Sigmoid colon (tissue), 7 donors: ENCODE data around the gene SPEM2. TPM values are rescaled to one million over a fixed set of nuclear protein-coding genes. Genes with fewer than 3 reads are reported as not detected.

Source experiments
- DNase-seq: peaks from one replicate; pipeline ENCODE4 v3.0.0-alpha.2; 2019
- H3K27ac ChIP-seq, 4 donors: fragments of 200-600 bp; sonication (generic); one replicate each; pipeline ENCODE4 v1.5.1; 2016 to 2019; ENCODE audit warnings: mild to moderate bottlenecking in 1 of 4
- H3K27me3 ChIP-seq, 3 donors: fragments of 200-600 bp; sonication (generic); one replicate each; pipeline ENCODE4 v1.5.1; 2019; ENCODE audit warnings: mild to moderate bottlenecking in 1 of 3
- H3K36me3 ChIP-seq, 4 donors: fragments of 200-600 bp; sonication (generic); one replicate each; pipeline ENCODE4 v1.5.1; 2016 to 2019
- H3K4me1 ChIP-seq, 4 donors: fragments of 200-600 bp; sonication (generic); one replicate each; pipeline ENCODE4 v1.5.1; 2017 to 2019
- H3K4me3 ChIP-seq, 4 donors: fragments of 200-600 bp; sonication (generic); one replicate each; pipeline ENCODE4 v1.5.1; 2017 to 2019; ENCODE audit warnings: mild to moderate bottlenecking in 2 of 4, moderate library complexity in 1 of 4
- H3K9me3 ChIP-seq, 4 donors: fragments of 200-600 bp in 3 of 4; sonication (generic) in 3 of 4; one replicate each; pipeline versions ENCODE4 v1.5.1 to v1.6.1; 2013 to 2019
- CTCF ChIP-seq, 4 experiments: fragments of 450-650 bp in 3 of 4; fragments of 200-600 bp in 1 of 4; IDR thresholded peaks; one replicate each; pipeline ENCODE4 v1.5.1; 2016 to 2019; ENCODE audit warnings: antibody characterized with exemption in 4 of 4, mild to moderate bottlenecking in 3 of 4, moderate library complexity in 2 of 4
- EP300 ChIP-seq, 4 donors: sonication (generic); formaldehyde crosslinking; IDR thresholded peaks; one replicate each; pipeline ENCODE4 v1.6.1; 2017; ENCODE audit warnings: antibody characterized with exemption in 4 of 4
- POLR2A ChIP-seq, 2 donors: fragments of 450-650 bp; IDR thresholded peaks; one replicate each; pipeline ENCODE4 v1.6.1; 2016; ENCODE audit warnings: antibody characterized with exemption in 2 of 2, mild to moderate bottlenecking in 2 of 2, moderate library complexity in 2 of 2
- POLR2AphosphoS5 ChIP-seq, 4 donors: sonication (generic); formaldehyde crosslinking; IDR thresholded peaks; one replicate each; pipeline ENCODE4 v1.6.1; 2017; ENCODE audit warnings: antibody characterized with exemption in 4 of 4
- WGBS, 2 donors: extraction: QIAGEN DNeasy Blood & Tissue Kit; methylation state at CpG; one replicate each; pipeline ENCODE4 v1.1.7; 2013; 5-methylcytosine and 5-hydroxymethylcytosine counted together
- intact Hi-C: fragments of 100-400 bp; cut with DNase I; formaldehyde crosslinking; loops from one replicate; pipeline ENCODE4 v1.15.1; 2023
- polyA plus RNA-seq, 3 donors: library from polyadenylated mRNA; stranded (reverse); fragments of 200-250 nt; gene quantifications; one replicate each; pipeline ENCODE4 v1.2.3, GENCODE V29; 2013
- total RNA-seq, 4 donors: library from RNA; depleted of rRNA; stranded (reverse); fragments of >200 nt; gene quantifications; one replicate each; pipeline ENCODE4 v1.1.0, GENCODE V29; 2016
- donor health status: healthy with polysubstance abuse.
- donor health status: Bipolar disorder and iron deficiency.
- donor health status: healthy.

SPEM2 gene
- total and polyA plus RNA-seq, 7 donors = not detected

DNA sequence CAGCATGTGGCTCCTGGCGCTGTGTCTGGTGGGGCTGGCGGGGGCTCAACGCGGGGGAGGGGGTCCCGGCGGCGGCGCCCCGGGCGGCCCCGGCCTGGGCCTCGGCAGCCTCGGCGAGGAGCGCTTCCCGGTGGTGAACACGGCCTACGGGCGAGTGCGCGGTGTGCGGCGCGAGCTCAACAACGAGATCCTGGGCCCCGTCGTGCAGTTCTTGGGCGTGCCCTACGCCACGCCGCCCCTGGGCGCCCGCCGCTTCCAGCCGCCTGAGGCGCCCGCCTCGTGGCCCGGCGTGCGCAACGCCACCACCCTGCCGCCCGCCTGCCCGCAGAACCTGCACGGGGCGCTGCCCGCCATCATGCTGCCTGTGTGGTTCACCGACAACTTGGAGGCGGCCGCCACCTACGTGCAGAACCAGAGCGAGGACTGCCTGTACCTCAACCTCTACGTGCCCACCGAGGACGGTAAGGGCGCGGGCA is 17.1 kb upstream of the SPEM2 start:
- Histone ChIP-seq H3K27ac (no peak overlapping the region), H3K9me3 (no peaks in the 10 kb centered on the region), H3K4me1 (peaks cover 0 to 27% (median 20%) of the 10 kb centered on the region in 4 donors), H3K27me3 (no peaks in the 10 kb centered on the region), H3K4me3 (no peak overlapping the region), H3K36me3 (peaks cover 0 to 28% (median 7%) of the 10 kb centered on the region in 4 donors)
- intact Hi-C loops = loop anchor here (10.0 kb wide), 1 partner anchor 763 kb away; the partner anchor contains the start of genes KIAA0753 and TXNDC17
- DNase-seq = no peak
- WGBS, 2 donors = 45 to 59% methylated on average over 58 of the region's 58 CpGs
- TF ChIP-seq POLR2AphosphoS5 (IDR thresholded peaks at IDR 0.05) (no peak), POLR2A (IDR thresholded peaks at IDR 0.05) (no peak), EP300 (IDR thresholded peaks at IDR 0.05) (no peak)

DNA sequence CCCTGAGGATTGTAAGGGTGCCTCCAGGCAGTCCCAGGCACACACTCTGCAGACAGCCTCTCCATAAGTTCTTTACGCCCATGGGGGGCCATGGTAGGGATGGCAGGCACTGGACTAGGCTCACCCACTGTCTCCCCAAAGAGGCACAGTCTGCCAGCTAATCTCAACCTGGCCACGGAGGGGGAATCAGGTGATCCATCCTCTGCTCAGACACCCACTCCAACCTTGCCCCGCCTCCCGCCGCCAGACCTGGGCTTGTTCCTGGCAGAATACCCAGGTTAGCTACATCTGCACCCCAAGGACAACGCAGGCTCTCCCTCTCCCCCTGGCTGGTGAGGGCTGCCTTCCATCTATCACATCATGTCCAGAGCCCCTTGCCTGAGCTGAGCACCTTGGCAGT is 16.6 kb upstream of the SPEM2 start:
- WGBS, 2 donors = 50 to 82% methylated on average over 6 of the region's 6 CpGs
- peaks cover 0 to 28% (median 7%) of the 10 kb centered on the region in 4 donors for H3K36me3 ChIP-seq
- H3K9me3 ChIP-seq = no peaks in the 10 kb centered on the region
- DNase-seq = no peak
- TF ChIP-seq EP300 (IDR thresholded peaks at IDR 0.05) = no peak
- no peak for TF ChIP-seq POLR2A (IDR thresholded peaks at IDR 0.05)
- TF ChIP-seq POLR2AphosphoS5 (IDR thresholded peaks at IDR 0.05) = no peak
- TF ChIP-seq CTCF (IDR thresholded peaks at IDR 0.05) = no peak
- no peak overlapping the region for H3K4me3 ChIP-seq
- H3K27me3 ChIP-seq = no peaks in the 10 kb centered on the region
- H3K4me1 ChIP-seq = peaks cover 0 to 25% (median 20%) of the 10 kb centered on the region in 4 donors
- intact Hi-C loops = loop anchor here (10.0 kb wide), 1 partner anchor 764 kb away; the partner anchor contains the start of genes KIAA0753 and TXNDC17
- H3K27ac ChIP-seq = no peak overlapping the region

DNA sequence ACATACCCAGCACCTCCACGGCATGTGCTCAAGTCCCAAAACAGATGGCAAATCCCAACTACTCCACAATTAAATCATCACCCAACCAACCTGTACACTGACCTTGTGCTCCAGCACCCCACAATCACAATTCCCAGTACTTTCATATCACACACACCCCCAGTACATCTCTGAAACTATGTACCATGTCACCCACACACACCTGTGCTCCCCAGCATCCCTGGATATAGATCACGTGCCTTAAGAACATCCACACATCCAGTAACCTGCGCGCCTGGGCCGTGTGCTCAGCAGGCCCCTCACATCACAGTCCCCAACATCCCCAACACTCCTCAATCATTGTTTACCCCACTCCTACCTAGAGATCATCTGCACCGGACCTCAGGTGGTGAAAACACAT is 15.7 kb upstream of the SPEM2 start:
- TF ChIP-seq POLR2AphosphoS5 (IDR thresholded peaks at IDR 0.05) (no peak), CTCF (IDR thresholded peaks at IDR 0.05) (no peak), POLR2A (IDR thresholded peaks at IDR 0.05) (no peak), EP300 (IDR thresholded peaks at IDR 0.05) (no peak)
- peaks cover 0 to 32% (median 7%) of the 10 kb centered on the region in 4 donors for H3K36me3 ChIP-seq
- peaks cover 0 to 23% (median 20%) of the 10 kb centered on the region in 4 donors for H3K4me1 ChIP-seq
- intact Hi-C loops = loop anchor here (10.0 kb wide), 1 partner anchor 765 kb away; the partner anchor contains the start of genes KIAA0753 and TXNDC17
- no peak for DNase-seq
- WGBS, 2 donors = 92% methylated on average over 6 of the region's 6 CpGs
- H3K9me3 ChIP-seq = no peaks in the 10 kb centered on the region
- no peak overlapping the region for H3K27ac ChIP-seq
- H3K4me3 ChIP-seq = no peak overlapping the region
- H3K27me3 ChIP-seq = no peaks in the 10 kb centered on the region

DNA sequence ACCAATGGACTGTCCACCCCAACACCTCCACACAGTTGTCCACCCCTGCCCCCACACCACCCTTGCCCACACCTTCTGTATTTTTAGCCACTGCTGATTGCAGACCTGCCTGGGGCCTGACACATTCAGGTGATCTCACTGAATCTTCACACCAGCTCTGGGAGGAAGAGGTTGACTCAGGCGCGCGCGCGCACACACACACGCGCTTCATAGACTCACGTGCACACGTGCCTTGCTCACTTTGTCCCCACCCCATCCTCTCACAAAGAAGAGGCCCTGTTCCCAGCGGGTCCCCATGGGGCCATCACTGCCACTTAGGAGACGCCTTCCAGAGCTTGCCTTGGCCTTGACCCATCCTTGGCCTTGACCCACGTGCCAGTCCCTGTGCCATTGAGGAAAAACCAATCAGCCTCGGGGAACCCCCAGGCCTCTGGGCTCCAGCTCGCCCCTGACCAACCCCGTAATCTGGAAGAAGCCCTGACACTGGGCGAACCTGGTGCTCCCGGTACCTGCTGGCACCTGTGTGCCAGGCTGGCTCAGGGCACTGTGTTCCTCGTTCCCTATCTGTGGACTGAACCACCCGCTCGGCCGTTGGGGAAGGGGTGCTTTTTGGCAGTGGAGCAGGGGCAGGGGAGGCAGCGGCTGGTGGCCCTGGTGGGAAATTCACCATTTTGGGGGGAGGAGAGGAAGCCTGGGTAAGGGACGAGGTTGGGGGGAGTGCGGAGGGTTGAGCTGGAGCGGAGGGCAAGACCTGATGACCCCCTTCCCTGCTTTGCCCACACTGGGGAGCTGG is 14.6 kb upstream of the SPEM2 start:
- no peak for TF ChIP-seq EP300 (IDR thresholded peaks at IDR 0.05)
- no peak for TF ChIP-seq CTCF (IDR thresholded peaks at IDR 0.05)
- no peak for TF ChIP-seq POLR2AphosphoS5 (IDR thresholded peaks at IDR 0.05)
- TF ChIP-seq POLR2A (IDR thresholded peaks at IDR 0.05) = no peak
- Histone ChIP-seq H3K4me3 (no peak overlapping the region), H3K27me3 (no peaks in the 10 kb centered on the region), H3K36me3 (peaks cover 0 to 42% (median 9%) of the 10 kb centered on the region in 4 donors), H3K9me3 (no peaks in the 10 kb centered on the region), H3K4me1 (peaks cover 0 to 14% (median 10%) of the 10 kb centered on the region in 4 donors), H3K27ac (no peak overlapping the region)
- intact Hi-C loops = no loop called here
- 83 to 90% methylated on average over 25 of the region's 25 CpGs for WGBS, 2 donors
- no peak for DNase-seq

- Histone ChIP-seq H3K4me1 (peaks cover 0 to 8% (median 5%) of the 10 kb centered on the region in 4 donors), H3K27ac (no peak overlapping the region), H3K9me3 (no peaks in the 10 kb centered on the region), H3K27me3 (no peaks in the 10 kb centered on the region), H3K4me3 (no peak overlapping the region), H3K36me3 (peaks cover 0 to 47% (median 9%) of the 10 kb centered on the region in 4 donors)
- intact Hi-C loops = no loop called here
- TF ChIP-seq POLR2A (IDR thresholded peaks at IDR 0.05) = no peak
- TF ChIP-seq POLR2AphosphoS5 (IDR thresholded peaks at IDR 0.05) = no peak
- no peak for TF ChIP-seq EP300 (IDR thresholded peaks at IDR 0.05)
- TF ChIP-seq CTCF (IDR thresholded peaks at IDR 0.05) = no peak
- no peak for DNase-seq
- WGBS, 2 donors = 88 to 92% methylated on average over 8 of the region's 8 CpGs
Measured at GRCh38 chr17:7411427-7411750, 14.0 kb upstream of the SPEM2 start.
